GM18511 (cell line): ENCODE results near the gene STT3B.
A peak's percentile ranks its signal among the peaks of the same experiment; 100 is the strongest.
"Not testable (repeated sequence)": the region's sequence is repeated elsewhere in the genome, so short reads cannot be mapped to it uniquely, and the experiment has no call there.

Source experiments
- ATAC-seq: cut with Tn5 transposase; IDR thresholded peaks from one replicate; pipeline ENCODE4 v1.9.1; 2021; ENCODE audit warnings: mild to moderate bottlenecking, moderate library complexity; ENCODE audit not compliant: unreplicated experiment

STT3B gene

GRCh38 chr3:31590650-31591049 is 57.9 kb downstream of the STT3B start:
- ATAC-seq, result no peak

DNA sequence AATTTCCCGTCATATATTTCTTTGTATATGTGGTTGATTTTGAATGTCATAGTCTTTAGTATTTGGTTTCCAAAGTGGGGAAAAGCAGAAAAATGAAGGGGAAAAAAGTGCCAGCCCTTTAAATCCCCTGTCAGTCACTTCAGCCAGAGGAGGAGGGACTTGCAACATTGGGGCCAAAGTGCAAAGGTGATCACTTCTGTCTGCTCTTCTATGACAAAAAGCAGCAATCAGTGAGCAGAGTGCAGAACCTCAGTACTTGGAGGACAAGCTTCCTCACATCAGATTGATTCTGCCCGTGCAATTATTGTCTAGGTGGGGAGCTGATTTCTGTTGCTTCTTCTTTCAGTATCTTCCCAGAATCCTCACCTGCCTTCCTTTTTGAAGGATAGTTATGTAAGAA is 60.0 kb downstream of the STT3B start:
- no peak for ATAC-seq

DNA sequence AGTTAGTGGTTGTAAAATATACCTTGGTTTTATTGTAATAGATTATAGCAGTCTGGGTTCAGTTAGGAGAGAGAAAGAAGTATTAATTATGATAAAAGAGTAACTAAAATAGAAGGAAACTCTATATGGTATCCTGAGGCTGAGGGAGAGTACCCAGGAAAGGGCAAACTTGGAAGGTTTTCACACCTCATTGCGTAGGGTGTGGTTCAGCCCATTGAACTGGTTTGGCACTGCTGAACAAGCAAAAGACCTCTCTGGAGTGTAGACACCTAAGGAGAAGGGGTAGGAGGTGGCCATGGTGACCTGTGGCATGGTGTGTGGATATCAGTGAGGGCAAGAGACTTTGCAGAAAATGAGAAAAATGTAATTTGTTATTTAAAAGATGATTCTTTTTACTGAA is 63.5 kb downstream of the STT3B start:
- no peak for ATAC-seq

GRCh38 chr3:31600431-31600830 is 67.7 kb downstream of the STT3B start:
- ATAC-seq, result no peak

GRCh38 chr3:31605333-31605732 is 72.6 kb downstream of the STT3B start:
- ATAC-seq, result not testable (repeated sequence)

DNA sequence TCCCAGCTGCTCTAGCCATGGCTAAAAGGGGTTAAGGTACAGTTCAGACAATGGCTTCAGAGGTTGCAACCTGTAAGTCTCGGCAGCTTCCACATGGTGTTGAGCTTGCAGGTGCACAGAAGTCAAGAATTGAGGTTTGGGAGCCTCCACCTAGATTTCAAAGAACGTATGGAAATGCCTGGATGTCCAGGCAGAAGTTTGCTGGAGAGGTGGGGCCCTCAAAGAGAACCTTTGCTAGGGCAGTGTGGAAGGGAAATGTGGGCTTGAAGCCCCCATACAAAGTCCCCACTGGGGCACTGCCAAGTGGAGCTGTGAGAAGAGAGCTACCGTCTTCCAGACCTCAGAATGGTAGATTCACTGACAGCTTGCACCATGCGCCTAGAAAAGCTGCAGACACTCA is 73.7 kb downstream of the STT3B start:
- no peak for ATAC-seq

GRCh38 chr3:31610700-31611275 is 78.1 kb downstream of the STT3B start:
- ATAC-seq, result no peak

GRCh38 chr3:31613177-31613576 is 80.5 kb downstream of the STT3B start:
- ATAC-seq, result no peak

GRCh38 chr3:31613654-31614053 is 80.9 kb downstream of the STT3B start:
- no peak for ATAC-seq

- ATAC-seq, result no peak
Measured at GRCh38 chr3:31614162-31614921, 81.6 kb downstream of the STT3B start.

- ATAC-seq, result no peak
Measured at GRCh38 chr3:31615071-31615875, 82.5 kb downstream of the STT3B start.

DNA sequence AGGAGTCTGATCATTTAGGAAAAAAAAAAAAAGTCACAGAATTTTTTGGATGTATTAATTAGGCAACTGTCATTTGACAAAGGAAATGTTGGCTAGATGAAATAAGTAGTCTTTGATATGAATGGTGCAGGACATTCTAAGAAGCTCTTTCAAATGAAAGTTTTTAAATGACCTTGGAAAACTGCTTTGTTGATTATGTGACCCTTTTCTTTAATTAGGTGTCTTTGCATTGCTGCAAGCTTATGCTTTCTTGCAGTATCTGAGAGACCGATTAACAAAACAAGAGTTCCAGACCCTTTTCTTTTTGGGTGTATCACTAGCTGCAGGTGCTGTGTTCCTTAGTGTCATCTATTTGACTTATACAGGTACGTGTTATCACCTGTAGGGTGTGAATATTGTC is 84.0 kb downstream of the STT3B start:
- no peak for ATAC-seq

DNA sequence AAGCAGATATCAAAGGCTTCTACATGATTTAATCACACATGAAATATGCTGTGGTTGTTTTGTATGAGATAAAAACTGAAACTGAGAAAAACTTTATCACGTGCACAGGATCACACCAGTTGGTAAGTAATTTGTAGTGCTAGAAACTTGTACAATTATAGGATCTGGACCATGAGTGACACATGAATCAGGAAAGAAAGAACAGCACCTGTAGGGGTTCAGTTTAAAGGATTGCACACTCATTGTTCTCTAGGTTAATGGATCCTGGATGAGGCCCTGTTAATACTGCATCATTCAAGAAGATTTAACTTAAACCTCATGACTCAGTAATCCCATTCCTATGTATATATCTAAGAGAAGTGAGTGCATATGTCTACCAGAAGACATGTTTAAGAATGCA is 87.9 kb downstream of the STT3B start:
- no peak for ATAC-seq

DNA sequence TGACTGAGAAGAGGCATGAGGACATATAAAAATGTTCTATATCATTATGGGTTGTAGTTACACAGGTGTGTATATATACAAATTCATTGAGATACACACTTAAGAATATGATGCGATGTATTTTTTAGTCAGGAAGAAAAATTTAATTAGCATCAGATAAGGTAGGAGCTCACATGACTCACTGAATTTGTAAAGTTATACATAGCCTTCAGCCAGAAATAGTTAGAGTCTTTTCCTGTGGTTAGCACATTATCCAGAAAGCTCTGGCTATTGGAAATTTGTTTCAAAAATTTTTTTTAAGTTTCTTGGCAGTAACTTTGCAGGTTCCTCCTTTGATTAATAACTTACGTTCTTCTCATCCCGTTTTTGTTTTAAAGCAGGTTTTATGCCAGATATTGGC is 88.6 kb downstream of the STT3B start:
- no peak for ATAC-seq

GRCh38 chr3:31622636-31623288 is 90.0 kb downstream of the STT3B start:
- peak; percentile 67 for ATAC-seq

GRCh38 chr3:31624083-31624709 is 91.5 kb downstream of the STT3B start:
- peak; percentile 53 for ATAC-seq

DNA sequence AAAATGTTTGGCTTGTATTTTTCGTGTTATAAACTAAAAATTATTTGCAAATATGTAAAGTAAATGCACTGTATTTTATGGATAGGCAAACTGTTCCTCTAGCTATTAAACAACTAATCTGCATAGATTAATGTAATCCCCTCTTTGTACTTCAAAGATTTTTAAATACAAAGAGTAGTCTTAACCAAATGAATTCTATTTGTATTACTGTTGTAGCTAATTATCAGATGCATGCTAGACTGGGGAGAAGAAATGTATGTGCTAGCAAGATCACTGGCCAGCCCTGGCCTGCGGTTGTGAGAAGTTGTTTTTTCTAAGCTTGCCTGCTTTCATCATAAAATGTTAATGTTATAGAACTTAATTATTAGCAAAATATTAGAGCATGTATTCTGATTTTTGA is 92.6 kb downstream of the STT3B start:
- ATAC-seq, result no peak

GRCh38 chr3:31629054-31629453 is 96.3 kb downstream of the STT3B start:
- ATAC-seq, result peak; percentile 49

DNA sequence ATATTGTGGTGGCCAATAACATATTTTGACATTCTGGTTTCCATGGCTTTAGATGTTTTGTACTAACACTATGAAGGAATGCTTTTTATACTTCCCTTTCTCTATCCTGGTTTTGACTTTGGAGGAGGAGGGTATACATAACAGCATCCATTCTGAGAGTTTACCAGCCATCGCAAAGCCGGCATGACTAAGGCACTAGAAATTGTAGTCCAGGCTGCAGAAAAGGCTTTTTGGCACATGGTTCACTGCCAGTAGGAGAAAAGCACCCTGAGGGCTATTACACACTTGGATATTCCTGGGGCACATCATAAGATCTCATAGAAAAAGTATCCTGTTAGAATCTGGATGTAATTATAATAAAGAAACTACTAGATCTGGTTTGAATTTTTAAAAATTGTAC is 101.8 kb downstream of the STT3B start:
- no peak for ATAC-seq

- ATAC-seq, result no peak
Measured at GRCh38 chr3:31635545-31635944, 102.8 kb downstream of the STT3B start.

- no peak for ATAC-seq
Measured at GRCh38 chr3:31636049-31636448, 103.3 kb downstream of the STT3B start.
